Smooth muscle cell (in vitro differentiated cells): Measurements from ENCODE around the gene THEMIS. TPM values are rescaled to one million over a fixed set of nuclear protein-coding genes. Genes with fewer than 3 reads are reported as not detected.

ENCODE experiments used
- DNase-seq: peaks from one replicate; lab custom pipeline; 2025; ENCODE audit not compliant: unreplicated experiment; lab: John Stamatoyannopoulos, UW
- H2AFZ ChIP-seq: fragments of 200-600 bp; sonication (generic); 2 replicates; pipeline ENCODE4 v1.6.0; 2016; ENCODE audit warnings: antibody characterized with exemption, low read depth, mild to moderate bottlenecking
- H3F3A ChIP-seq: fragments of 200-600 bp; sonication (generic); 2 replicates; pipeline ENCODE4 v1.6.0; 2017; ENCODE audit warnings: antibody characterized with exemption, low read depth
- H3K27ac ChIP-seq: fragments of 200-600 bp; sonication (generic); 2 replicates; pipeline ENCODE4 v1.5.1; 2016; ENCODE audit warnings: low read depth, mild to moderate bottlenecking
- H3K27me3 ChIP-seq: fragments of 200-600 bp; sonication (generic); 2 replicates; pipeline ENCODE4 v1.6.1; 2016; ENCODE audit warnings: low read depth, mild to moderate bottlenecking
- H3K36me3 ChIP-seq: fragments of 200-600 bp; sonication (generic); 2 replicates; pipeline ENCODE4 v1.5.1; 2016; ENCODE audit warnings: low read depth
- H3K4me1 ChIP-seq: fragments of 200-600 bp; sonication (generic); 2 replicates; pipeline ENCODE4 v1.5.1; 2016; ENCODE audit warnings: low read depth
- H3K4me2 ChIP-seq: fragments of 200-600 bp; sonication (generic); 2 replicates; pipeline ENCODE4 v1.6.0; 2016; ENCODE audit warnings: mild to moderate bottlenecking
- H3K4me3 ChIP-seq: fragments of 200-600 bp; sonication (generic); 2 replicates; pipeline ENCODE4 v1.5.1; 2016; ENCODE audit warnings: mild to moderate bottlenecking
- H3K79me2 ChIP-seq: fragments of 200-600 bp; sonication (generic); 2 replicates; pipeline ENCODE4 v1.6.0; 2016; ENCODE audit warnings: low read depth, mild to moderate bottlenecking
- H3K9ac ChIP-seq: fragments of 200-600 bp; sonication (generic); 2 replicates; pipeline ENCODE4 v1.6.0; 2016; ENCODE audit warnings: low read depth
- H3K9me3 ChIP-seq: fragments of 200-600 bp; sonication (generic); replicated peaks from 2 replicates; pipeline ENCODE4 v1.5.1; 2016; ENCODE audit warnings: low read depth
- H4K20me1 ChIP-seq: fragments of 200-600 bp; sonication (generic); 2 replicates; pipeline ENCODE4 v1.6.0; 2016; ENCODE audit warnings: low read depth
- WGBS: methylation state at CpG from one replicate; pipeline ENCODE4 v1.1.7; 2016; ENCODE audit warnings: low lambda C conversion rate; 5-methylcytosine and 5-hydroxymethylcytosine counted together
- polyA plus RNA-seq: library from polyadenylated mRNA; unstranded; fragments of >200 nt; fragmentation: Nextera tagmentation; extraction: Ambion mirVana; gene quantifications from 2 replicates; pipeline ENCODE4 v1.2.1, GENCODE V29; 2016
- total RNA-seq: library from RNA; depleted of rRNA; stranded (reverse); fragments of >200 nt; gene quantifications from 2 replicates; pipeline ENCODE4 v1.2.3, GENCODE V29; 2014
- TF ChIP-seq, protein P1 (sequence below): fragments of 200-600 bp; sonication (generic); IDR thresholded peaks from 2 replicates; pipeline ENCODE4 v1.5.1; 2017; ENCODE audit warnings: borderline replicate concordance, mild to moderate bottlenecking, antibody characterized with exemption; ENCODE audit not compliant: insufficient read depth, poor library complexity, severe bottlenecking

Gene THEMIS
- total and polyA plus RNA-seq, 2 experiments from 2014 or later, result not detected

GRCh38 chr6:127869183-127869582, 31.7 kb downstream of the THEMIS start:
- no peaks in the 10 kb centered on the region for H3K4me1 ChIP-seq
- no peak overlapping the region for H3K27ac ChIP-seq
- no peaks in the 10 kb centered on the region for H4K20me1 ChIP-seq
- H3K9me3 ChIP-seq, result no peaks in the 10 kb centered on the region
- H3F3A ChIP-seq, result no peaks in the 10 kb centered on the region
- H3K36me3 ChIP-seq, result no peaks in the 10 kb centered on the region
- no peak for DNase-seq
- H3K4me2 ChIP-seq, result no peak overlapping the region
- 92% methylated on average over 5 of the region's 5 CpGs for WGBS
- H3K27me3 ChIP-seq, result no peaks in the 10 kb centered on the region
- H3K4me3 ChIP-seq, result no peak overlapping the region
- TF ChIP-seq, protein P1, sequence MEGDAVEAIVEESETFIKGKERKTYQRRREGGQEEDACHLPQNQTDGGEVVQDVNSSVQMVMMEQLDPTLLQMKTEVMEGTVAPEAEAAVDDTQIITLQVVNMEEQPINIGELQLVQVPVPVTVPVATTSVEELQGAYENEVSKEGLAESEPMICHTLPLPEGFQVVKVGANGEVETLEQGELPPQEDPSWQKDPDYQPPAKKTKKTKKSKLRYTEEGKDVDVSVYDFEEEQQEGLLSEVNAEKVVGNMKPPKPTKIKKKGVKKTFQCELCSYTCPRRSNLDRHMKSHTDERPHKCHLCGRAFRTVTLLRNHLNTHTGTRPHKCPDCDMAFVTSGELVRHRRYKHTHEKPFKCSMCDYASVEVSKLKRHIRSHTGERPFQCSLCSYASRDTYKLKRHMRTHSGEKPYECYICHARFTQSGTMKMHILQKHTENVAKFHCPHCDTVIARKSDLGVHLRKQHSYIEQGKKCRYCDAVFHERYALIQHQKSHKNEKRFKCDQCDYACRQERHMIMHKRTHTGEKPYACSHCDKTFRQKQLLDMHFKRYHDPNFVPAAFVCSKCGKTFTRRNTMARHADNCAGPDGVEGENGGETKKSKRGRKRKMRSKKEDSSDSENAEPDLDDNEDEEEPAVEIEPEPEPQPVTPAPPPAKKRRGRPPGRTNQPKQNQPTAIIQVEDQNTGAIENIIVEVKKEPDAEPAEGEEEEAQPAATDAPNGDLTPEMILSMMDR, result no peak
- no peak overlapping the region for H3K9ac ChIP-seq
- no peaks in the 10 kb centered on the region for H3K79me2 ChIP-seq
- no peak overlapping the region for H2AFZ ChIP-seq

GRCh38 chr6:127868338-127868737, 32.5 kb downstream of the THEMIS start:
- Histone ChIP-seq H4K20me1 (no peaks in the 10 kb centered on the region), H3K9ac (no peak overlapping the region), H3K4me3 (no peak overlapping the region), H3K27me3 (no peaks in the 10 kb centered on the region), H3K4me1 (no peaks in the 10 kb centered on the region), H3K36me3 (no peaks in the 10 kb centered on the region), H3F3A (no peaks in the 10 kb centered on the region), H3K79me2 (no peaks in the 10 kb centered on the region), H3K9me3 (no peaks in the 10 kb centered on the region), H3K4me2 (no peak overlapping the region), H2AFZ (no peak overlapping the region), H3K27ac (no peak overlapping the region)
- WGBS, result 96% methylated on average over 1 of the region's 1 CpG
- TF ChIP-seq, protein P1, result no peak
- no peak for DNase-seq

GRCh38 chr6:127866766-127867165, 34.1 kb downstream of the THEMIS start:
- TF ChIP-seq, protein P1, result no peak
- Histone ChIP-seq H3K9ac (no peak overlapping the region), H3K79me2 (no peaks in the 10 kb centered on the region), H3K4me1 (no peaks in the 10 kb centered on the region), H3F3A (no peaks in the 10 kb centered on the region), H3K27me3 (no peaks in the 10 kb centered on the region), H2AFZ (no peak overlapping the region), H3K4me2 (no peak overlapping the region), H3K4me3 (no peak overlapping the region), H4K20me1 (no peaks in the 10 kb centered on the region), H3K36me3 (no peaks in the 10 kb centered on the region), H3K9me3 (no peaks in the 10 kb centered on the region), H3K27ac (no peak overlapping the region)
- no peak for DNase-seq

- TF ChIP-seq, protein P1, result no peak
- Histone ChIP-seq H3K9me3 (no peaks in the 10 kb centered on the region), H2AFZ (no peak overlapping the region), H3K9ac (no peak overlapping the region), H3K79me2 (no peaks in the 10 kb centered on the region), H4K20me1 (no peaks in the 10 kb centered on the region), H3K27ac (no peak overlapping the region), H3K27me3 (no peaks in the 10 kb centered on the region), H3K4me1 (no peaks in the 10 kb centered on the region), H3K36me3 (no peaks in the 10 kb centered on the region), H3F3A (no peaks in the 10 kb centered on the region), H3K4me2 (no peak overlapping the region), H3K4me3 (no peak overlapping the region)
- DNase-seq, result no peak
Observed at GRCh38 chr6:127865108-127865507, 35.8 kb downstream of the THEMIS start.
